ENCODE measurements around the gene DDAH1. TPM values are rescaled to one million over a fixed set of nuclear protein-coding genes. Genes with fewer than 3 reads are reported as not detected.

Gene DDAH1
- total and polyA plus RNA-seq, 4 donors, result 25.8 to 42.7 (median 31.7) TPM

- H3K27ac ChIP-seq (ENCODE audit: low read depth in 1 of 2, low read length in 2 of 2), result no peak overlapping the region
- H3K4me3 ChIP-seq (ENCODE audit: low read depth in 1 of 3, low read length in 3 of 3), result no peak overlapping the region
- no peak for DNase-seq (ENCODE audit: low spot score)
- 84% methylated on average over 11 of the region's 11 CpGs for WGBS
- H3K9me3 ChIP-seq (ENCODE audit: control insufficient read depth in 4 of 4, low read length in 3 of 4), result no peaks in the 10 kb centered on the region
- no peak overlapping the region for H3K9ac ChIP-seq (ENCODE audit: low read depth in 1 of 2, low read length in 2 of 2)
- no peaks in the 10 kb centered on the region for H3K36me3 ChIP-seq (ENCODE audit: control insufficient read depth in 4 of 4, insufficient read depth in 3 of 4, low read depth in 1 of 4, low read length in 3 of 4)
- no peaks in the 10 kb centered on the region for H3K27me3 ChIP-seq (ENCODE audit: control insufficient read depth in 4 of 4, insufficient read depth in 4 of 4, low read length in 3 of 4)
- TF ChIP-seq FOXA1 (IDR thresholded peaks at IDR 0.05), result no peak
- no peak for TF ChIP-seq YY1 (IDR thresholded peaks at IDR 0.05)
- TF ChIP-seq CTCF (IDR thresholded peaks at IDR 0.05; ENCODE audit: low read depth, low read length, missing input control), result no peak
- no peak for TF ChIP-seq ZBTB33 (IDR thresholded peaks at IDR 0.05)
- TF ChIP-seq EGR1 (IDR thresholded peaks at IDR 0.05; ENCODE audit: low read depth in 2 of 2), result no peak
- no peak for TF ChIP-seq NR2F2 (IDR thresholded peaks at IDR 0.05)
- H3K4me1 ChIP-seq (ENCODE audit: control insufficient read depth in 4 of 4, insufficient read depth in 4 of 4, low read length in 3 of 4), result no peaks in the 10 kb centered on the region
Measured at GRCh38 chr1:85283475-85284199, 181.3 kb downstream of the DDAH1 start.

- no peak overlapping the region for H3K27ac ChIP-seq (ENCODE audit: low read depth in 1 of 2, low read length in 2 of 2)
- no peak overlapping the region for H3K9ac ChIP-seq (ENCODE audit: low read depth in 1 of 2, low read length in 2 of 2)
- 92% methylated on average over 1 of the region's 1 CpG for WGBS
- H3K27me3 ChIP-seq (ENCODE audit: control insufficient read depth in 4 of 4, insufficient read depth in 4 of 4, low read length in 3 of 4), result no peaks in the 10 kb centered on the region
- H3K36me3 ChIP-seq (ENCODE audit: control insufficient read depth in 4 of 4, insufficient read depth in 3 of 4, low read depth in 1 of 4, low read length in 3 of 4), result no peaks in the 10 kb centered on the region
- H3K9me3 ChIP-seq (ENCODE audit: control insufficient read depth in 4 of 4, low read length in 3 of 4), result no peaks in the 10 kb centered on the region
- TF ChIP-seq RAD21 (IDR thresholded peaks at IDR 0.05) (no peak), YY1 (IDR thresholded peaks at IDR 0.05) (no peak), RXRA (IDR thresholded peaks at IDR 0.05) (no peak), JUND (IDR thresholded peaks at IDR 0.05) (no peak), ATF3 (IDR thresholded peaks at IDR 0.05) (no peak), FOXA2 (IDR thresholded peaks at IDR 0.05) (no peak)
- DNase-seq (ENCODE audit: low spot score), result no peak
- H3K4me1 ChIP-seq (ENCODE audit: control insufficient read depth in 4 of 4, insufficient read depth in 4 of 4, low read length in 3 of 4), result peaks cover 0 to 2% (median 0%) of the 10 kb centered on the region in 4 donors
- no peak overlapping the region for H3K4me3 ChIP-seq (ENCODE audit: low read depth in 1 of 3, low read length in 3 of 3)
Measured at GRCh38 chr1:85282424-85282823, 182.5 kb downstream of the DDAH1 start.

- 81% methylated on average over 4 of the region's 4 CpGs for WGBS
- Histone ChIP-seq H3K4me3 (ENCODE audit: low read depth in 1 of 3, low read length in 3 of 3) (no peak overlapping the region), H3K27me3 (ENCODE audit: control insufficient read depth in 4 of 4, insufficient read depth in 4 of 4, low read length in 3 of 4) (no peaks in the 10 kb centered on the region), H3K9me3 (ENCODE audit: control insufficient read depth in 4 of 4, low read length in 3 of 4) (no peaks in the 10 kb centered on the region), H3K36me3 (ENCODE audit: control insufficient read depth in 4 of 4, insufficient read depth in 3 of 4, low read depth in 1 of 4, low read length in 3 of 4) (no peaks in the 10 kb centered on the region), H3K9ac (ENCODE audit: low read depth in 1 of 2, low read length in 2 of 2) (no peak overlapping the region), H3K4me1 (ENCODE audit: control insufficient read depth in 4 of 4, insufficient read depth in 4 of 4, low read length in 3 of 4) (peaks cover 0 to 9% (median 2%) of the 10 kb centered on the region in 4 donors), H3K27ac (ENCODE audit: low read depth in 1 of 2, low read length in 2 of 2) (no peak overlapping the region)
- no peak for DNase-seq (ENCODE audit: low spot score)
- TF ChIP-seq REST (IDR thresholded peaks at IDR 0.05), result no peak
Measured at GRCh38 chr1:85280636-85281035, 184.3 kb downstream of the DDAH1 start.
